Ovary (tissue), 3 donors: ENCODE results near the gene CHADL.

Source experiments
- CTCF ChIP-seq, 3 donors: fragments of 450-650 bp in 2 of 3; fragments of 200-600 bp in 1 of 3; IDR thresholded peaks; one replicate each; pipeline versions ENCODE4 v1.5.1 to v1.8.0; 2016 to 2022; ENCODE audit warnings: antibody characterized with exemption in 3 of 3, mild to moderate bottlenecking in 1 of 3
- POLR2A ChIP-seq: fragments of 450-650 bp; IDR thresholded peaks from one replicate; pipeline ENCODE4 v1.6.1; 2017; ENCODE audit warnings: antibody characterized with exemption, mild to moderate bottlenecking, moderate library complexity
- donor health status: DM: no; HTN: no; CAD: no.

- TF ChIP-seq CTCF (IDR thresholded peaks at IDR 0.05) (peak in 1 of 3 donors; percentile 20), POLR2A (no peak)
Observed at GRCh38 chr22:41271787-41272186, 31.1 kb upstream of the CHADL start.
